ENCODE results near the gene NTM. TPM values are rescaled to one million over a fixed set of nuclear protein-coding genes. Genes with fewer than 3 reads are reported as not detected.

Gene NTM
- total and polyA plus RNA-seq, 2 of the 8 experiments (the other 6 are each of a cell fraction or from before 2014, with no cell fraction given): 13.4 to 20.0 TPM

DNA sequence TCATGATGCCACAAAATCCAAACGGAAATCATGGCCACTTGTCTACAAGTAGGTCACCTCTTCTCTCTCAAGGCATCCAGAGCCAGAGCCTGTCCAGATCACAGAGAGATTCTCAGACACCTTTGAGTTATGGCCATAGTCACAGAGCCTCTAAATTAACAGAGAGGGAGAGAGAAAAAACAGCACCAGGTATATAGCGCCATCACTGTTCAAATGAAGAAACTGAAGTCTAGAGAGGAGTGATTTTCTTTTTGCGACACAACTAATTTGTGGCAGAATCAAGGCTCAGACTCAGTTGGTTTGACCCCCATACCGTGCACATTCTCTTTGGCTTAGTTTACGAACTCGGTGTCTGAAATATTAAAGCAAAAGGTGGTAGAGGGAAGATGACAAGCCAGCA, 512.9 kb downstream of the NTM start:
- WGBS, 2 experiments (ENCODE audit: extremely low coverage in 1 of 2, insufficient coverage in 1 of 2, insufficient read length in 1 of 2, insufficient replicate concordance in 2 of 2, low coverage in 1 of 2, low lambda C conversion rate in 2 of 2, missing lambda C conversion rate in 1 of 2): 70% methylated on average over 6 of the region's 6 CpGs; no CpG with 5 or more reads in 1 of the 2 experiments
- Histone ChIP-seq H2BK120ac (replicated peaks; ENCODE audit: low read depth, low read length) (no peak overlapping the region), H4K5ac (ENCODE audit: insufficient read length, low read depth, low read length) (no peak overlapping the region), H3K23me2 (ENCODE audit: low read depth, low read length) (no peaks in the 10 kb centered on the region), H3K36me3 (ENCODE audit: control insufficient read depth in 2 of 4, insufficient read depth in 4 of 4, low read length in 3 of 4) (no peaks in the 10 kb centered on the region), H3K4ac (replicated peaks; ENCODE audit: insufficient read length, low read depth, low read length) (no peak overlapping the region), H2BK20ac (ENCODE audit: low read length) (no peak overlapping the region; the same call in 1 of the 2 replicates), H2BK12ac (ENCODE audit: low read depth, low read length) (no peak overlapping the region), H4K20me1 (replicated peaks in 1 of 2; ENCODE audit: control insufficient read depth in 1 of 2, insufficient read depth in 2 of 2, low read length in 2 of 2) (no peaks in the 10 kb centered on the region), H2BK5ac (ENCODE audit: low read depth, low read length) (no peak overlapping the region), H2AFZ (ENCODE audit: low read length) (0 out of 2 replicates have a peak overlapping the region, but pooled peaks have one; percentile 26), H3K27me3 (replicated peaks in 1 of 4; ENCODE audit: control insufficient read depth in 3 of 4, extremely low read depth in 1 of 4, insufficient read depth in 3 of 4, low read length in 3 of 4) (no peaks in the 10 kb centered on the region), H3K79me1 (ENCODE audit: low read depth, low read length) (no peaks in the 10 kb centered on the region), H3K9ac (replicated peaks in 1 of 4; ENCODE audit: extremely low read depth in 1 of 4, low read depth in 3 of 4, low read length in 3 of 4) (no peak overlapping the region), H3K14ac (ENCODE audit: insufficient read length) (no peak overlapping the region), H3K18ac (ENCODE audit: extremely low read depth, low read length) (0 out of 2 replicates have a peak overlapping the region, but pooled peaks have one; percentile 6), H4K8ac (ENCODE audit: extremely low read depth, insufficient read depth, low read length) (no peak overlapping the region), H2BK15ac (ENCODE audit: low read length) (no peak overlapping the region), H3K27ac (ENCODE audit: low read depth, low read length) (no peak overlapping the region), H3K4me3 (ENCODE audit: extremely low read depth in 1 of 4, insufficient read depth in 2 of 4, low read depth in 3 of 4, low read length in 4 of 4) (no peak overlapping the region), H2AK5ac (ENCODE audit: low read depth, low read length) (0 out of 2 replicates have a peak overlapping the region, but pooled peaks have one; percentile 60), H4K91ac (replicated peaks; ENCODE audit: insufficient read length, low read length) (peak overlapping the region; percentile 41), H3K23ac (ENCODE audit: insufficient read length) (no peak overlapping the region), H3K56ac (replicated peaks; ENCODE audit: insufficient read length, low read depth, low read length) (no peak overlapping the region), H3K9me3 (ENCODE audit: insufficient read depth in 2 of 2, low read depth in 1 of 2, low read length in 1 of 2) (no peaks in the 10 kb centered on the region), H3K4me1 (replicated peaks in 1 of 4; ENCODE audit: control insufficient read depth in 3 of 4, insufficient read depth in 4 of 4, low read length in 3 of 4) (peaks cover 1 to 8% (median 4%) of the 10 kb centered on the region in 4 experiments; a peak in 6 of 7 replicates), H3K4me2 (ENCODE audit: insufficient read depth in 1 of 2, low read depth in 2 of 2, low read length in 2 of 2) (no peak overlapping the region; a peak in 1 of 4 replicates), H3K79me2 (ENCODE audit: control insufficient read depth in 1 of 2, insufficient read depth in 2 of 2, low read length in 2 of 2) (no peaks in the 10 kb centered on the region)
- DNase-seq (ENCODE audit: low read depth in 1 of 2, low spot score in 2 of 2) (no peak), FAIRE-seq (peak; percentile 60)
- ChIA-PET CTCF (ENCODE audit: partially characterized antibody) (interaction anchor here (0.8 to 22.7 kb wide), 13 partner anchors 8 to 194 kb away, joined by 3 to 310 read pairs (median 9); no protein-coding TSS in a partner anchor), POLR2A (ENCODE audit: partially characterized antibody) (no interaction called here)
- TF ChIP-seq PHF8 (conservative IDR thresholded peaks at IDR 0.05; ENCODE audit: low read depth, low read length) (no peak), BRCA1 (IDR thresholded peaks at IDR 0.05; ENCODE audit: low read depth, low read length) (no peak), RAD21 (IDR thresholded peaks at IDR 0.05 in 1 of 2, conservative IDR thresholded peaks at IDR 0.05 in 1 of 2; ENCODE audit: low read depth in 2 of 2, low read length in 2 of 2) (peak; percentile 47 to 68; a peak in 3 of 4 replicates), BACH1 (IDR thresholded peaks at IDR 0.05; ENCODE audit: low read length) (no peak), EGR1 (IDR thresholded peaks at IDR 0.05; ENCODE audit: borderline replicate concordance, low read depth, low read length) (no peak), TAF1 (IDR thresholded peaks at IDR 0.05; ENCODE audit: low read depth, low read length) (no peak), ASH2L (IDR thresholded peaks at IDR 0.05; ENCODE audit: low read length) (no peak), CREB1 (IDR thresholded peaks at IDR 0.05) (no peak), JUND (IDR thresholded peaks at IDR 0.05; ENCODE audit: low read length) (no peak), SAP30 (IDR thresholded peaks at IDR 0.05; ENCODE audit: insufficient read depth, insufficient replicate concordance, low read length) (no peak), BCL11A (IDR thresholded peaks at IDR 0.05; ENCODE audit: low read depth in 2 of 2, low read length in 2 of 2) (no peak), SP1 (IDR thresholded peaks at IDR 0.05; ENCODE audit: low read depth, low read length) (no peak)
